ENCODE data around the gene MGAT5. TPM values are rescaled to one million over a fixed set of nuclear protein-coding genes. Genes with fewer than 3 reads are reported as not detected.

The MGAT5 gene
- total RNA-seq, 1 experiment from 2014 or later, result 11.5 TPM

DNA sequence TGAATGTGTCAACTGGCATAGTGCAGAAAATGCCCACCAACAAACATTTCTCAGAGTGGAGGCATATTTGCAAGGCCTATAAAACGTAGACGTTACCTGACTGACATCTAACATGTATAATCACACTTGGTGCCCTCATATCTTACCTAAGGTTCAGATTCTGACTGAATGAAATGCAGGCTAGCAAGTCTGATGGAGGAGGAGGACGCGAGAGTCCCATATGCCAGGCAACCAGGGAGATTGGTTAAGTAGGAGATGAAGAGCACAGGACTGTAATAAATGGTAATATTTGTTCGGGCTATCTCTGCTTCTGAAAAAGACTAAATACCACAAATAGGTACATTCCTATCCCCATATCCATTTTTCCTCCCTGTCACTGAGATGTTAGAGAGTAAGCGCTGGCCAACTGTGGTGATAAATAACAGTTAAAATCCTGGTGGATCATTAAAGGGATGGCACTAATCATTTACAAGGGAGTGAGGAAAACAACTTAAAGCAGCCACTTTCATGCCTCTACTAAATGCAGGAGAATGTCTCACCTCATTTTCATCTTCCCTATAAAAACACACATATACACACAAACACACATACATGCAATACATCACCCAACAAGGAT, 247.7 kb downstream of the MGAT5 start:
- Histone ChIP-seq H3K27me3 (no peaks in the 10 kb centered on the region; the same call in 1 of the 2 replicates), H3K9me3 (no peaks in the 10 kb centered on the region), H3K36me3 (no peaks in the 10 kb centered on the region), H3K4me3 (no peak overlapping the region)
- no peak for DNase-seq

DNA sequence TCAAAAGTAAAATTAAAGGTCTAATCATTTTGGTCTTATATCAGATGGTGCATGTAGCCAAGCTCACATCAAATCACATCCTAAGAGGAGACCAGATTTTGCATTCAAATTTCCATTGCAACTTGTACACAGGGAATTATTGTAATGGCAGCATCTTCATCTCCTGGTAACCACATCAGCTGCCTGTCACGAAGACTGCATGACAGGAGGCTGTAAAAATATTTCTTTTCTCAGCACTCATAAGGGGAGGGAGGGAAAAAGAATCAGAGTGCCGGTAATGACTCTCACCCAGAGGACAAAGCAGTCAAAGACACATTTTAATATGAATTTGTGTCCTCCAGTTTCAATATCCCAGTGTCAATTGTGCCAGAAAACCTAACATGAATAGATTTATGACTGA, 248.2 kb downstream of the MGAT5 start:
- no peaks in the 10 kb centered on the region for H3K9me3 ChIP-seq
- DNase-seq, result no peak
- H3K27me3 ChIP-seq, result no peaks in the 10 kb centered on the region; the same call in 1 of the 2 replicates
- H3K4me3 ChIP-seq, result no peak overlapping the region
- no peaks in the 10 kb centered on the region for H3K36me3 ChIP-seq

All from MG63 (cell line).